Caco-2 (cell line): Measurements from ENCODE around the gene TRIM26. TPM values are rescaled to one million over a fixed set of nuclear protein-coding genes. Genes with fewer than 3 reads are reported as not detected.

Experiments
- BruUV-seq: library from RNA; stranded (reverse); fragments of 400-500 nt; replicated peaks from 2 replicates; lab custom pipeline; 2021; lab: Mats Ljungman, UMichigan
- CTCF ChIA-PET: fragments of 300-600 bp; sonication (Branson Sonifier 250); formaldehyde crosslinking; loops from one replicate; lab custom pipeline; 2022; ENCODE audit warnings: antibody characterized with exemption; lab: Charles Lee
- POLR2A ChIA-PET: fragments of 300-600 bp; sonication (Branson Sonifier 250); formaldehyde crosslinking; loops from one replicate; lab custom pipeline; 2022; ENCODE audit warnings: antibody characterized with exemption; lab: Charles Lee
- DNase-seq, 2 experiments: peaks; one replicate each; pipeline versions ENCODE4 v3.0.0 to v3.0.0-alpha.2; 2020 to 2022
- H3K27me3 ChIP-seq: replicated peaks from 2 replicates; pipeline ENCODE4 v1.6.0; 2011; ENCODE audit warnings: low read length; ENCODE audit not compliant: control insufficient read depth, insufficient read depth
- H3K36me3 ChIP-seq: 2 replicates; pipeline ENCODE4 v1.5.1; 2011; ENCODE audit warnings: low read length; ENCODE audit not compliant: control insufficient read depth, insufficient read depth
- H3K4me1 ChIP-seq: fragments of 250-450 bp; sonication (Bioruptor Pico); 2 replicates; pipeline ENCODE4 v1.5.1; 2020; ENCODE audit warnings: mild to moderate bottlenecking
- H3K4me3 ChIP-seq: 2 replicates; pipeline ENCODE4 v1.5.1; 2011; ENCODE audit warnings: low read depth, mild to moderate bottlenecking, control low read depth, low read length
- H3K9me3 ChIP-seq: fragments of 250-450 bp; sonication (Bioruptor Pico); 2 replicates; pipeline ENCODE4 v1.5.1; 2020; ENCODE audit warnings: mild to moderate bottlenecking, moderate library complexity
- H3K27ac Mint-ChIP-seq: one replicate; pipeline ENCODE4 v1.8.0; 2022; ENCODE audit warnings: mixed read lengths; ENCODE audit not compliant: unreplicated experiment
- H3K27me3 Mint-ChIP-seq: one replicate; pipeline ENCODE4 v1.8.0; 2022; ENCODE audit warnings: mixed read lengths; ENCODE audit not compliant: insufficient read depth, unreplicated experiment
- H3K36me3 Mint-ChIP-seq: one replicate; pipeline ENCODE4 v1.8.0; 2022; ENCODE audit warnings: mild to moderate bottlenecking, mixed read lengths; ENCODE audit not compliant: insufficient read depth, unreplicated experiment
- H3K4me1 Mint-ChIP-seq: one replicate; pipeline ENCODE4 v1.8.0; 2022; ENCODE audit warnings: low read depth, mixed read lengths; ENCODE audit not compliant: unreplicated experiment
- H3K4me3 Mint-ChIP-seq: one replicate; pipeline ENCODE4 v1.8.0; 2022; ENCODE audit warnings: mild to moderate bottlenecking, moderate library complexity, mixed read lengths; ENCODE audit not compliant: unreplicated experiment
- H3K9me3 Mint-ChIP-seq: one replicate; pipeline ENCODE4 v1.8.0; 2022; ENCODE audit warnings: mixed read lengths; ENCODE audit not compliant: unreplicated experiment
- CTCF ChIP-seq, 2 experiments: fragments of 200-600 bp in 1 of 2; IDR thresholded peaks; 1 replicate in 1 of 2; 2 replicates in 1 of 2; pipeline versions ENCODE4 v1.5.1 to v1.8.0; 2011 to 2022; ENCODE audit warnings: antibody characterized with exemption in 1 of 2, control low read depth in 1 of 2, inconsistent platforms in 1 of 2, low read depth in 1 of 2, low read length in 1 of 2, mild to moderate bottlenecking in 1 of 2, moderate library complexity in 1 of 2; ENCODE audit not compliant: insufficient read depth in 1 of 2, severe bottlenecking in 1 of 2, unreplicated experiment in 1 of 2
- intact Hi-C: fragments of 100-400 bp; cut with micrococcal nuclease; formaldehyde crosslinking; loops from one replicate; pipeline ENCODE4 v1.10.0; 2022; ENCODE audit not compliant: unreplicated experiment
- total RNA-seq: library from RNA; stranded (reverse); gene quantifications from 2 replicates; pipeline ENCODE4 v1.2.3, GENCODE V29; 2022

Gene TRIM26
- total RNA-seq, 1 experiment from 2014 or later: 49.0 TPM

GRCh38 chr6:30195951-30196350, 17.3 kb downstream of the TRIM26 start:
- Histone ChIP-seq H3K27me3 (no peaks in the 10 kb centered on the region), H3K4me3 (no peak overlapping the region), H3K36me3 (peaks cover 1% of the 10 kb centered on the region), H3K4me1 (no peaks in the 10 kb centered on the region), H3K9me3 (no peaks in the 10 kb centered on the region)
- DNase-seq: no peak
- Mint-ChIP-seq H3K27me3 (no peaks in the 10 kb centered on the region), H3K27ac (no peak overlapping the region), H3K4me1 (no peaks in the 10 kb centered on the region), H3K4me3 (no peak overlapping the region), H3K36me3 (peaks cover 36% of the 10 kb centered on the region), H3K9me3 (no peaks in the 10 kb centered on the region)
- ChIA-PET POLR2A (no interaction called here), CTCF (no interaction called here)
- no peak for TF ChIP-seq CTCF (IDR thresholded peaks at IDR 0.05; ENCODE audit: insufficient read depth in 1 of 2, low read depth in 1 of 2, low read length in 1 of 2, severe bottlenecking in 1 of 2, unreplicated experiment in 1 of 2)
- intact Hi-C loops: no loop called here
- BruUV-seq: no TSS peak

- DNase-seq: no peak
- no peaks in the 10 kb centered on the region for H3K4me1 ChIP-seq
- Mint-ChIP-seq H3K4me3 (no peak overlapping the region), H3K36me3 (peaks cover 38% of the 10 kb centered on the region), H3K4me1 (no peaks in the 10 kb centered on the region), H3K27ac (no peak overlapping the region), H3K27me3 (no peaks in the 10 kb centered on the region), H3K9me3 (no peaks in the 10 kb centered on the region)
- peaks cover 1% of the 10 kb centered on the region for H3K36me3 ChIP-seq
- H3K4me3 ChIP-seq: no peak overlapping the region
- BruUV-seq: no TSS peak
- no peaks in the 10 kb centered on the region for H3K9me3 ChIP-seq
- ChIA-PET CTCF (no interaction called here), POLR2A (no interaction called here)
- intact Hi-C loops: no loop called here
- H3K27me3 ChIP-seq: no peaks in the 10 kb centered on the region
- TF ChIP-seq CTCF (IDR thresholded peaks at IDR 0.05; ENCODE audit: insufficient read depth in 1 of 2, low read depth in 1 of 2, low read length in 1 of 2, severe bottlenecking in 1 of 2, unreplicated experiment in 1 of 2): no peak
Observed at GRCh38 chr6:30194797-30195690, 18.2 kb downstream of the TRIM26 start.

DNA sequence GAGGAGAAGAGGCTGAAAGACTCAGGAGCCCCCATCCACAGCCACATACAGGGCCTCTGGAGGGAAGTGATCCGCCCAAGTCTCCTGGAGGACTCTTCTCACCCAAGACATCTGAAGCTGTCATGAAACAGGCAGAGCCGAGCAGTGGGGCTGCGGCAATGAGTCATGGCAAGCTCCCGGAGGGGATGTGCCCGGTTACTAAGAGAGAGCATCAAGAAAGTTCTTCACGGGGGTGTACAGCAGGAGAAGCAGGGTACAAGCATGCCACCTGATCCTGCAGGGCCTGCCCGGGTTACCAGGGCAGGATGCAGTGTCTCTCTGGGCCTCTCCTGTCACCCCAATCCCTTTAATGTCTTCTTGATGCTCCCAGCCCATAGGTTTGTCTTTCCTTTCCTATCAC, 21.1 kb downstream of the TRIM26 start:
- H3K27me3 Mint-ChIP-seq: no peaks in the 10 kb centered on the region
- CTCF ChIA-PET: interaction anchor here (1.1 kb wide), 1 partner anchor 27 kb away, joined by 3 read pairs; no protein-coding TSS in a partner anchor

More for the DNA sequence above, 21.1 kb downstream of the TRIM26 start:
- no TSS peak for BruUV-seq
- Mint-ChIP-seq H3K4me3 (no peak overlapping the region), H3K4me1 (no peaks in the 10 kb centered on the region), H3K9me3 (no peaks in the 10 kb centered on the region), H3K36me3 (peaks cover 43% of the 10 kb centered on the region), H3K27ac (no peak overlapping the region)
- Histone ChIP-seq H3K4me3 (no peak overlapping the region), H3K36me3 (no peaks in the 10 kb centered on the region; the same call in none of the 2 replicates), H3K27me3 (no peaks in the 10 kb centered on the region), H3K9me3 (no peaks in the 10 kb centered on the region), H3K4me1 (no peaks in the 10 kb centered on the region)
- DNase-seq: no peak
- no peak for TF ChIP-seq CTCF (IDR thresholded peaks at IDR 0.05; ENCODE audit: insufficient read depth in 1 of 2, low read depth in 1 of 2, low read length in 1 of 2, severe bottlenecking in 1 of 2, unreplicated experiment in 1 of 2)
- intact Hi-C loops: no loop called here
- POLR2A ChIA-PET: no interaction called here
